UCSD-AML1 (cell line): Measurements from ENCODE around the gene DLG3.
"Not testable (repeated sequence)": the region's sequence is repeated elsewhere in the genome, so short reads cannot be mapped to it uniquely, and the experiment has no call there.

Source experiments
- DNase-seq: peaks from one replicate; lab custom pipeline; 2025; ENCODE audit not compliant: unreplicated experiment; lab: John Stamatoyannopoulos, UW

The DLG3 gene

GRCh38 chrX:70444326-70444945 lies at the start of gene DLG3:
Gene DLG3 (plus strand): TSS chrX:70444835. CDS start chrX:70445202, 367 bp downstream.
- DNase-seq: no peak

DNA sequence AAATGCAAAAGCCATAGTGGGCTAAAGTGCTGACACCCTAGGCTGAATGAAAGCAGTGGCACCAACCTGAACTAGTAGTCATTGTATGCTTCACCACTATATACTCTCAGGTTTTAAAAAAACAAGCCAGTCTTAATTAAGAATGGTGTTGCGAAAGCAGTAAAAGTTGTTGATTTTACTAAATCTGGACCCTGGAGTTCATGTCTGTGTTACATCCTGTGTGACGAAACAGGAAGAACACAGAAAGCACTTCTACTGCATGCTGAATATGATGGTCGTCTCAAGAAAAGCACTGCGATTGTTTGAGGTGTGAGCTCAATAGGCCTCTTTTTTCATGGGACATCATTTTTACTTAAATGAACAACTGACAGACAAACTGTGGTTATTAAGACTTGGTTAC lies 45.7 kb upstream of the DLG3 start:
- DNase-seq: no peak

- DNase-seq: not testable (repeated sequence)
Observed at GRCh38 chrX:70400181-70400580, 44.5 kb upstream of the DLG3 start.

DNA sequence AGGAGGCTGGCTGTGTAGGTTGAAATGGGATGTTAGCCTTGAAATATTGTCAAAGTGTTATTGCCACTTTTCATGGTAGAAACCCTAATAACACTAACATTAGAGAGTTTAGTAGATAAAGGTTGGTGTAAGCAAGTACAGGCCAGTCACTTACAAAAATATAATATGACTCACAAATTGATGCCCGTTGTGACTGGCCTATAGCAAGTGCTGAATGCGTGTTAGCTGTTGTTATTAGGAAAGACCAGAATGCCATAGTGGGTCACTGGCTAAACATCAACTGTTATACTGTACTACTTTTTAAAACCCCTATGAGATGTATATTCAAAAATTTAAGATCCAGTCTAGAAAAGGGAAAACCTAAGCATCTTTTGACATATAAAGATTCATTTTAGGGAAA lies 41.9 kb upstream of the DLG3 start:
- DNase-seq: no peak

DNA sequence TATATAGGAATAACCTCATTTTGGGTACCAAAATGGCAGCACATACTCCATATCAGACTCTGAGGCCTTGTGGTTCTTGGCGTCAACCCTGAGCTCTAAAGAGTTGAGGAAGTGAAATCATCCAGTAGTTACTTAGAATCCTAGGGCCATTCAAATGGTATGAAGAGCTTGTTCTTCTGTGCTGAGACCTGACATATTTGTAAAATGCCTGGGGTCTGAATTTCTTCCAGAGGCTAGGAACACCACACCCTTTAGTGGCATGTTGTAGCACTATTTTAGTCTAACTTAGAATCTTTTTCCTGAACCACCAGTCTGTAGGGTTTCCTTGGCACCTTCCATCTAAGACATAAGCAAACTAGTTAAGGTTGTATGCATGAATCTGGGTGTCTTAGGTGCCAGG lies 39.6 kb upstream of the DLG3 start:
- DNase-seq: no peak

DNA sequence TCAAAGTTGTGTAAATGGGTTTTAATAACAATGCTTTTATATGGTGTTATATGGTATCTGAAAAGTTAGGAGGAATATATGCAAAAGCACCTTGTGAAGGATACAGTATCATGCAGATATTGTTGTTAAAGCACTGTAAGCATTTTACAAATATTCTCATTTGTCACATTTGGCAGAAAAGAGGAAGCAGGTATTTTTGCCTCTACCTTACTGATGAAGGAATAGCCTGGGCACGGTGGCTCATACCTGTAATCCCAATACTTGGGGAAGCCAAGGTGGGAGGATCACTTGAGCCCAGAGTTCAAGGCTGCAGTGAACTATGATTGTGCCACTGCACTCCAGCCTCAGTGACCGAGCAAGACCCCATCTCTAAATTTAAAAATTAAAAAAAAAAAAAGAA lies 33.7 kb upstream of the DLG3 start:
- no peak for DNase-seq

DNA sequence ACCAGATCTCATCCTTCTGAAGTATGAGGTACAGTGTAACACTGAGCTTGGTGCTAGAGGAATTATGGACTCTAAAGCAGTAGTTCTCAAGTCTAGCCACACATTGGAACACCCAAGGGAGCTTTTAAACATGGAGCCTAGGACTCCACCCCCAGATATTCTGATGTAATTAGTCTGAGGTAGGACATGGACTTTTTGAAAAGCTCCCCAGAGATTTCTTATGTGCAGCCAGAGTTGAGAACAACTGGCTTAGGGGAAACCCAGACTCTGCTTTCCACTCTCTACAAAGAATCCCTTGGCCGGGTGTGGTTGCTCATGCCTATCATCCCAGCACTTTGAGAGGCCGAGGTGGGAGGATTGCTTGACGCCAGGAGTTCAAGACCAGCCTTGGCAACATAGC lies 33.2 kb upstream of the DLG3 start:
- DNase-seq: no peak

DNA sequence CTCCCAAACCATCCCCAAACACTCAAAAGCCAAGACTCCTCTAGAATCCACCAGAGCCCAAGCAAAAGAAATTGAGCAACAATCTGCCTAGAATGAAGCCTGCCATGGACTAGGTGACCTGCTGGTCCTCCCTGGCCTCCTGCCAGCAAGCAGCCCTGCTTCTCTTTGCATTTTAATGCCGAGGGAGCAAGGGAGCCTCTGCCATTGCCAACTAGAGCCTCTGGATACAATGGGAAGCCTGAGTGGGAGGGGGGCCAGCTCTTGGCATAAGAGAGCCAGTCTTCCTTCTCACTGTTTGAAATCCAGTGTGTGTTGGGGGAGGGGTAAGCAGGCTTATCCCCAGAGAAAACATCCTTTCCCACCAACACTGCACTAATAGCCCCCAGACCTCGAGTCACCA lies 23.0 kb upstream of the DLG3 start:
- no peak for DNase-seq

DNA sequence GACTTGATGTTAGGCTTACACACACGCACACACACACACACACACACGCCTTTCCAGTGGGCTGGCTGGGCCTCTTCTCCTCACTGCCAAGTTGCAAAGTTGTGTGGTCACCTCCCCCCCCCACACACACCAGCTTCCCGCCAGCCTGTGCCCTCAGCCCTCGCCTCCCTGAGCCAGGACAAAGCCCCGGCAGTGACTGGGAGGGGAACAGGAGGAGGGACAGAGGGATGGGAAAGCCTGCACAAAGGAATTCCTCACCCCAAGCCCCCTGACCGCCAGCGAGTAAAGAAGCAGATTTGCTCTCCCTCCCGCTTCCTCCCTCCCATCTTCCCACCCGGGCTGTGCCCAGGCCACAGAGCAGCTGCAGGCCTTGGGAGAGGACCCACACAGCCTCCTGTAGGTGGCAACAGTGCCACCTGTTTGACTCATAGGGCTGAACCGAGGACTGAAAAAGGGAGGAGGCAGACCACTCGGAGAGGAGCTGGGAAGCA lies 21.7 kb upstream of the DLG3 start, which contains the start of gene GDPD2:
GDPD2 (plus strand) TSS at position 464 of the 491 bp plus-strand sequence. CDS start 1,671 bp downstream, outside the sequence.
- no peak for DNase-seq

GRCh38 chrX:70423936-70424675 lies 20.5 kb upstream of the DLG3 start:
- DNase-seq: no peak

- DNase-seq: no peak
Observed at GRCh38 chrX:70424801-70425200, 19.8 kb upstream of the DLG3 start.

GRCh38 chrX:70426286-70427278 lies 18.1 kb upstream of the DLG3 start:
- no peak for DNase-seq

GRCh38 chrX:70427365-70427764 lies 17.3 kb upstream of the DLG3 start:
- no peak for DNase-seq

- DNase-seq: no peak
Observed at GRCh38 chrX:70429759-70430158, 14.9 kb upstream of the DLG3 start.

- DNase-seq: no peak
Observed at GRCh38 chrX:70432936-70433847, 11.4 kb upstream of the DLG3 start.

GRCh38 chrX:70433848-70434351 lies 10.7 kb upstream of the DLG3 start:
- DNase-seq: peak; percentile 64

DNA sequence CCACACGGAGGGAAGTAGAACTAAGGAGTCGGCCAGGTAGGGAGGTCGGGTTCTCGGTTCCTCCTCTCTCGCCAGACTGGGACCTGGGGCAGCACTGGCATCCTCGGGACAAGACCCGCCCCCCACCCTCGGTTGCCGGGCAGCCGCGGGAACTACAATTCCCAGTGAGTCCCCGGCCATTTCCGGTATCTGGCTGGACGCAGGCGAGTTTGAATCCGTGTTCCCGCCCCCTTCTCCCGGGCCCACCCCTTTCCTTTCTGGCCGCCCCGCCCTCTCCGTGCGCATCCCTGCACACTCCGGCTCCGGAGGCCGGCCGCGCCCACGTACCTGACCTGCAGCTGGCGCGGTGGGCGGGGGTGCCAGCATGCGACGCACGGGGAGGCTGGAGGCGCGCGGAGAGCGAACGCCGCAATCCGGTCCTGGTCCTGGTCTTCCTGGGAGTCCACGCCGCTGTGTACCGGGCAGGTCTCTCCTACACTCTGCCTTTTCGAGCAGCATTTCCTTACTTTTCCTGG lies 10.2 kb upstream of the DLG3 start:
- DNase-seq: peak; percentile 82

- DNase-seq: peak; percentile 38
Observed at GRCh38 chrX:70434914-70435586, 9.6 kb upstream of the DLG3 start.

GRCh38 chrX:70436343-70436742 lies 8.3 kb upstream of the DLG3 start:
- no peak for DNase-seq
